K562 (cell line): ENCODE results near the gene VDAC1. TPM values are rescaled to one million over a fixed set of nuclear protein-coding genes. Genes with fewer than 3 reads are reported as not detected.

Experiments
- polyA plus RNA-seq, 8 experiments: library from polyadenylated mRNA; depleted of rRNA in 4 of 8; stranded (reverse) in 5 of 8; unstranded in 3 of 8; fragments of >200 nt; fragmentation: Nextera tagmentation in 2 of 8; fragmentation: Illumina TruSeq in 1 of 8; extraction: Ambion mirVana in 2 of 8; extraction: Trizol in 1 of 8; gene quantifications; 2 replicates each; pipeline versions ENCODE4 v1.2.1 to v1.2.3, GENCODE V29; 2011 to 2014; ENCODE audit warnings: inconsistent platforms in 1 of 8, missing spikeins in 1 of 8
- total RNA-seq, 7 experiments: library from RNA; depleted of rRNA in 6 of 7; stranded (reverse); fragments of >200 nt in 6 of 7; fragmentation: Illumina TruSeq in 2 of 7; extraction: Trizol in 2 of 7; gene quantifications; 2 replicates each; pipeline versions ENCODE4 v1.2.1 to v1.2.3, GENCODE V29; 2011 to 2021; ENCODE audit warnings: low replicate concordance in 1 of 7
- TF ChIP-seq, protein P1 (sequence below), 2 experiments: fragments of 450-650 bp; IDR thresholded peaks; 2 replicates each; pipeline ENCODE4 v1.6.1; 2016; ENCODE audit warnings: mild to moderate bottlenecking in 2 of 2, borderline replicate concordance in 1 of 2, low read depth in 1 of 2, moderate library complexity in 1 of 2

VDAC1 gene
- total and polyA plus RNA-seq, 9 of the 15 experiments (the other 6 are each of a cell fraction or from before 2014, with no cell fraction given), result 168 to 366 (median 293) TPM

DNA sequence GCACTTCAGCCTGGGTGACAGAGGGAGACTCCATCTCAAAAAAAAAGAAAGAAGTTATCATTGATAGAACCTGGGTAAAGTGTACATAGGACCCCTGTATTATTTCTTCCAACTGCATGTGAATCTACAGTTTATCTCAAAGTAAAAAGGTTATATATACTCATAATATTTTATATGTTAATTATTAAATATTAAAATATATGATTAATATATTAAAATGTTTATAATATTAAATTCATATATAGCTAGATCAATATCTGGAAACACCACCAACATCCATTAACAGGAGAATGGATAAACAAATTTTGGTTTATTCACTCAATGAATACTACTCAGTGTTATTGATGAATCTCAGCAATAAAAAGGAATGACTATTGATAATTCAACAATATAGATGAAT lies 56.1 kb downstream of the VDAC1 start (continued):
- TF ChIP-seq, protein P1, sequence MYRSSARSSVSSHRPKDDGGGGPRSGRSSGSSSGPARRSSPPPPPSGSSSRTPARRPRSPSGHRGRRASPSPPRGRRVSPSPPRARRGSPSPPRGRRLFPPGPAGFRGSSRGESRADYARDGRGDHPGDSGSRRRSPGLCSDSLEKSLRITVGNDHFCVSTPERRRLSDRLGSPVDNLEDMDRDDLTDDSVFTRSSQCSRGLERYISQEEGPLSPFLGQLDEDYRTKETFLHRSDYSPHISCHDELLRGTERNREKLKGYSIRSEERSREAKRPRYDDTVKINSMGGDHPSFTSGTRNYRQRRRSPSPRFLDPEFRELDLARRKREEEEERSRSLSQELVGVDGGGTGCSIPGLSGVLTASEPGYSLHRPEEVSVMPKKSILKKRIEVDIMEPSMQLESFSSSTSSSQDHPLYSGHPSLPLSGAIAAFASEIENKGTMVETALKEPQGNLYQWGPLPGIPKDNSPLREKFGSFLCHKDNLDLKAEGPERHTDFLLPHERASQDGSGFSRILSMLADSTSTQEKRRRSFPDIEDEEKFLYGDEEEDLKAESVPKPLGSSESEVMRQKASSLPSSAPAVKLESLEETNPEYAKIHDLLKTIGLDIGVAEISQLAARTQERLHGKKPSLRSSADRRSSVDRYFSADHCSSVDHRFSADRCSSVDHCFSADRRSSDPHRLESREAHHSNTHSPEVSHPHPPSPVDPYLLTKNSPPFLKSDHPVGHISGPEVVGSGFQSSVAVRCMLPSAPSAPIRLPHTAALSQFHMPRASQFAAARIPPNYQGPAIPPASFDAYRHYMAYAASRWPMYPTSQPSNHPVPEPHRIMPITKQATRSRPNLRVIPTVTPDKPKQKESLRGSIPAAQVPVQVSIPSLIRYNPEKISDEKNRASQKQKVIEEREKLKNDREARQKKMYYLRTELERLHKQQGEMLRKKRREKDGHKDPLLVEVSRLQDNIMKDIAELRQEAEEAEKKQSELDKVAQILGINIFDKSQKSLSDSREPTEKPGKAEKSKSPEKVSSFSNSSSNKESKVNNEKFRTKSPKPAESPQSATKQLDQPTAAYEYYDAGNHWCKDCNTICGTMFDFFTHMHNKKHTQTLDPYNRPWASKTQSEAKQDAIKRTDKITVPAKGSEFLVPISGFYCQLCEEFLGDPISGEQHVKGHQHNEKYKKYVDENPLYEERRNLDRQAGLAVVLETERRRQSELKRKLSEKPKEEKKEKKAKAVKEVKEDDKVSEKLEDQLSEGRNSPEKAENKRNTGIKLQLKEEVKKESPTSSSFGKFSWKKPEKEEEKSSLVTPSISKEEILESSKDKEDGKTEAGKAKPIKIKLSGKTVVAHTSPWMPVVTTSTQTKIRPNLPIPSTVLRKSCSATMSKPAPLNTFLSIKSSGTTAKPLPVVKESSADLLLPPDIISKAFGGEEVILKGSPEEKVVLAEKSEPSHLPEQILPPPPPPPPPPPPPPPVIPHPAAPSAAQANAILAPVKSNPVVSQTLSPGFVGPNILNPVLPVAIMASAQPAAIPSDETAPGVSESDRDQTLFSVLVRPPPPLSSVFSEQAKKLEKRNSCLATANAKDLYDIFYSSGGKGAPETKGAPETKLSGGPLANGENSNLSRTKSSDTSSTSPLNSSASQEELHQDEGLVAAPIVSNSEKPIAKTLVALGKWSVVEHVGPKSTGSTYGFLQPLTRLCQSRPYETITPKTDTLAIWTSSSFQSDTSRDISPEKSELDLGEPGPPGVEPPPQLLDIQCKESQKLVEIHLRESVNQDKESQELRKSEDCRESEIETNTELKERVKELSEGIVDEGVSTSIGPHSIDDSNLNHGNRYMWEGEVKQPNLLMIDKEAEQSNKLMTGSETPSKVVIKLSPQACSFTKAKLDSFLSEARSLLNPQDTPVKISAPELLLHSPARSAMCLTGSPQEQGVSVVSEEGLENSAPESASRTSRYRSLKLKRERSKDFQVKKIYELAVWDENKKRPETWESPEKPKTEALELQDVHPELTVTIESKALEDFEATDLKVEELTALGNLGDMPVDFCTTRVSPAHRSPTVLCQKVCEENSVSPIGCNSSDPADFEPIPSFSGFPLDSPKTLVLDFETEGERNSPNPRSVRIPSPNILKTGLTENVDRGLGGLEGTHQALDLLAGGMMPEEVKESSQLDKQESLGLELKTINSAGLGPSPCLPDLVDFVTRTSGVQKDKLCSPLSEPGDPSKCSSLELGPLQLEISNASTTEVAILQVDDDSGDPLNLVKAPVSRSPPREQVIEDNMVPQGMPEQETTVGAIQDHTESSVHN (IDR thresholded peaks at IDR 0.05; ENCODE audit: borderline replicate concordance in 1 of 2, low read depth in 1 of 2), result no peak
